HPDE6-E6E7 (cell line): Measurements from ENCODE around the gene ITPR1.
A peak's percentile ranks its signal among the peaks of the same experiment; 100 is the strongest.

Experiments used
- DNase-seq: peaks from one replicate; pipeline ENCODE4 v3.0.0; 2011; ENCODE audit warnings: missing footprints; ENCODE audit errors: extremely low spot score

ITPR1 gene

DNA sequence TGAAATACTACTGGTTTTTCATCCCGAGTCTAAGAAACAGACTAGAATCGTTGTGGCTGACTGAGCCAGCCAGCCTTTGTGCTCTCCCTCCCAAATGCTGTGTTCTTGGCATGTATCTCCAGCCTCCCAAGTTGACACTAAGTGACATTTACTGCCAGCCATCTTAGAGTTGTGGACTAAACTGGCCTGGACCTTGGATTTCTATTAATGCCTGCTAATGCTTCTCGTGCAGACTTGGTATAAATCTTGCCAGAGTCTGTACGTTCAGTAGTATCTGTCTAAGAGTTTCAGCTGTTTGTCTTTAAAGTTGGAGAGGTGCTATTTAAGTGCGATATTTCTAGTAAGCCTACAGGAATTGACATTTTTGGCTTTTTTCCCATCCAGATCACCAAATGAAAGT is 319.4 kb downstream of the ITPR1 start:
- DNase-seq: no peak

DNA sequence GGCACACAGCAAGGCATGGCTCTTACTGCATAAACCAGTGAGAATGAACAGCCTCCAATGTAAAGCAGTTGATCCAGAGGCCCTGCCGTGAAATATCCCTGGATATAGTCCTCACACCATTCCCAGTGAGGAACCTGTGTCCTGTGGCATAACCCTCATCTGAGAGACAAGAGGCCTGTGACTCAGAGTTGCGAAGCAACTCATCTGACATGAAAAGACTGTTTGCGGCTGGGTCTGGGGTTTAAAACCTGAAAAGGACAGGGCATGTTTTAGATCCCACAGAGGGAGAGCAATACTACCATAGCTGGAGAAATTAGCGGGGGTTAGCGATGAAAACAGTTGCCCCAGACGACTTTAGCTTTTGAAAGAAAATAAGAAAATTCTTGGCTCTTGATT is 320.8 kb downstream of the ITPR1 start:
- DNase-seq: no peak

DNA sequence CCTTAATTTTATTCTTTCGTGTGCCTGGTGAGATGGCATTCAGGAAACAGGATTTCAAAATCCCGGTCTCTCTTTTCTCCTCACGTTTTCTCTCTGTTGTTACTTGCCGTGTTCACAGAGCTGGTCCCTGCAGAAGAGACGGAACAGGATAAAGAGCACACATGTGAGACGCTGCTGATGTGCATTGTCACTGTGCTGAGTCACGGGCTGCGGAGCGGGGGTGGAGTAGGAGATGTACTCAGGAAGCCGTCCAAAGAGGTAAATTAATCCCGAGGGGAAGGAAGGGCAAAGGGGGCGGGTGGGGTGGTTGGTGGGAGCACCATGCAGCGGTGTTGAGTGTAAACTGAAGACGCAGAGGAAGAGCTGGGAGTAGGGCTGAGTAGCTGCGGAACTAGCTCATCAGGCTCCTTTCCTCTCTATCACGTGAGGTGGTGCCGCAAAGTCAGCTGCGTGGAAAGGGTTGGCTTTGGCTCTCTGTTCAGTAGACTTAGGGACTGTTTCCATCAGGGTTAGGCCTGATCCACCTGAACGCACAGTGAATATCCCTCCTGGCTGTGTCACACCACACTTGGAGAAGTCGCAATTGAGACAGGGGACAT is 321.3 kb downstream of the ITPR1 start:
- no peak for DNase-seq

DNA sequence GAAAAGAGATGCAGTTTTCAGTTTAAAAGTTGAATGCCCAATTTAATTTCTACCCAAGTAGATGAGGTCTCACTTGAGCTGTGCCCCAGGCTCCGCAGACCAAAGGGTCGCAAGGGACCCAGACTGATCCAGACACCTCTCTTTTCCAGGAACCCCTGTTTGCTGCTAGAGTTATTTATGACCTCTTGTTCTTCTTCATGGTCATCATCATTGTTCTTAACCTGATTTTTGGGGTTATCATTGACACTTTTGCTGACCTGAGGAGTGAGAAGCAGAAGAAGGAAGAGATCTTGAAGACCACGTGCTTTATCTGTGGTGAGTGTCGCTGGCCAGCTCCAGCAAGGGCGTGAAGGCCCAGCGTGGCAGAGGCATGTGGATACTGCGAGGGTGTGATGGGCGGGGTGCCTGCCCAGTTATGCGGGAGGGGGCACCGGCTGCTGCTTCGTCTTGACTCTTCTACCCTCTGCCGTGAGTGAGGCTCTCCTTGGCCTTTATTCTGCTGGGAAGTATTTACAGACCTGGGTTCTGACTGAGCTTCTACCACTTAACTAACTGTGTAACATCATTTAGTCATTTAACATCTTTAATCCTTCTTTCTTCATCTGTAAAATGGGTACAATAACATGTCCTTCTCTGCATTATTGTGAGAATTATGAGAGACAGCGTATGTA is 321.9 kb downstream of the ITPR1 start:
- DNase-seq: no peak

DNA sequence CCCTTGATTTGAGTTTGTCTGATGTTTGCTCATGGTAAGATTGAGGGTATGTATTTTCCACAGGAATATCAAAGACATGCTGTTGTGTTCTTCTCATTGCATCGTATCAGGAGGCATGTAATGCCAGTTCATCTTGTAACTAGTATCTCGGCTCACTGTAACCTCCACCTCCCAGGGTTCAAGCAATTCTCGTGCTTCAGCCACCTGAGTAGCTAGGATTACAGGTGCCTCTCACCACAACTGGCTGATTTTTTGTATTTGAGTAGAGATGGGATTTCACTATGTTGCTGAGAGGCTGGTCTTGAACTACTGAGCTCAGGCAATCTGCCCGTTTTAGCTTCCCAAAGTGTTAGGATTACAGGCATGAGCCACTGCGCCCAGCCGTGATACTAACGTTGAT is 323.2 kb downstream of the ITPR1 start:
- DNase-seq: no peak

DNA sequence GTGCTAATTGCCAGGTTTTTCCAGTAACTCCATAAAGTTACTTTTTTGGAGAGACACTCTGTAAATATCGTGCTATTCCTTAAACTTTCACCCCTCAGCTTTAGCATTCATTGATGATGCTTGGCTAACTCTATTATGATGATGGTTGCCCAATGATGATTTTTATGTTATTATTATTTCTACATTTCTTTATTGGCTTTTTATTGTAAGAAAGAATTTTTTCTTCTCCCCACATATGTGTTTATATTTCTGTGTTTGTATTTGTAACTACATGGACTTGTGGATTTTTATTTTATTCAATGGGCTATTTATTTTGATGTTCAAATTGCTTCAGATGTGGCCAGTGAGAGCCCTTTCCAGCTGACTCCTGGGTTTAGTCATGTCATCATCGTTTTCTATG is 323.6 kb downstream of the ITPR1 start:
- DNase-seq: no peak

DNA sequence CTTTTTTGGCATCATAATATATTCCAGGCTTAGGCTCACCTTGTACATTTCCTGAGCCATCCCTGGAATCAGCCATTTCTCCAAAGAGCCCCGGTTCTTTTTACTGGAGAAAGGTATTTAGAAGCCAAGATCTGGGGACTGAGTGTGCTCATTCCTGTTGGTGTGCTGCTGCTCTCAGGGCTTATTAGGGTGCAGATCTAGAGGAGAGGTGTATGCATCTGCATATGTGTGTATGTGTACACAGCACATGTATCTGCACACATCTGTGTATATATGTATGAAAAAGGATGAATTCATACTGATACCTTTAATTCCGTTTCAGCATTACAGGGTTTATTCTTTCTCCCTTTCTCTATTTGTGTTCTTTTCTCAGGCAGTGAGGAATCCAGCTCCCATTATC is 324.0 kb downstream of the ITPR1 start:
- DNase-seq: no peak

DNA sequence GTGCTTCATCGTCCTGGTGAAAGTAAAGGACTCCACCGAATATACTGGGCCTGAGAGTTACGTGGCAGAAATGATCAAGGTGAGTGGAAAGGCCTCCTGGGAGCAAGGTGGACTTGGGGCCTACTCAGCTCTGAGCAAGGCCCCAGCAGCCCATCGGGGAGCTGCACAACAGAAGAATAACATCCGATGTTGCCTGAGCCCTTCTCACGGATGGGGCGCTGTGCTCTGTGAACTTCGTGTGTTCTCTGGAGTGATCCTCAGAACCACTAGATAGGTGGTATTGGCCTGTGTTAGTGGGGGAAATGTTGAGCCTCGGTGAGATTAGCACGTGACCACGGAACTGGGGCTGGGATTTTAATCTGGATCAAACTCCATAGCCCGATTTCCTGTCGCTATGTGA is 325.0 kb downstream of the ITPR1 start:
- DNase-seq: no peak

DNA sequence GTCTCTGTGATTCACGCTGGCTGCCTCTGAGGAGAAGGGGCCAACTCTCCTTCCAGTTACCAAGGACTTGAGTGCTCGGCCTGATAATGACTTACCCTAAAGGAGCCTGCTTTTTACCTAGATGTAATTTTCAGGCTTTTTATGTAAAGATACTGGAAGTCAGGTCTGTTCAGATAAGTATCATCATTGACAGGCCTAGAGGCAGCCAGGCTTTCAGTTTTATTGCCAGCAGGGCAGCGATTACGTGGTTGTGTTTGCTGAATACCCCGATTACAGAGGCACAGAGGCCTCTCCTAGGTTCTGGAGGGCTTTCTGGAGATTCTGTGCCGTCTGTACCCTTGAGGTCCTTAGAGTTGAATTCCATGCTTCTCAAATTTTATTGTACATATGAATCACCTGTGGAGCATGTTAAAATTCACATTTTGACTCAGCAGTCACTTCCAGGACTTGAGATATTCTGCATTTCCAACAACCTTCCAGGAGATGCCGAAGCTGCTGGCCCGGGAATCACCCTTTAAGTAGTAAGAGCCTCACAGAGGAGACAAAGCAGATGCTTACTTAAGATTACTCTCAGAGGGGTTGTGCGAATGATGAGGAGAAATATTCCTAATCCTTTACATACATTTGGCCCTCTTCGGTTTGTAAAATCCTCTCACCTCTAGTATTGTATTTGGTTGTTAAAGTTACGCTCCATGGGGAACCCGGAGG is 326.0 kb downstream of the ITPR1 start:
- DNase-seq: no peak

DNA sequence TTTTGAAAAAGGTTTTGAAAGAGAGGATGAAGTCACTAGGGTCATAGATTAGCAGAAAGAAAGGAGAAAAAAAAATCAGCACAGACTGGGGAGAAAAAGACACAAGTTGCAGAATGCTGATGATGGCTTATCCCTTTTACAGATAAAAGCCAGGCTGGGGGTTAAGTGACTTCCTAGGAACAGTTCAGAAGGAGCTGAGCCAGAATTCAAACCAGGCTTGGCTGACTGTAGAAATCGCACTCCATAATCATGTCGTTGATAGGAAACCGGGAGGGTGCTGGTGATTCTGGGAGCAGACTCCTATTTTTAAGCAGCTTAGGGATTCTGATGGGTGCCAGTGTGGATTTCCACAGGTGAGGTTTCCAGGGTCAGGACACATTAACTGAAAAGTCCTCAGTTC is 326.6 kb downstream of the ITPR1 start:
- no peak for DNase-seq

DNA sequence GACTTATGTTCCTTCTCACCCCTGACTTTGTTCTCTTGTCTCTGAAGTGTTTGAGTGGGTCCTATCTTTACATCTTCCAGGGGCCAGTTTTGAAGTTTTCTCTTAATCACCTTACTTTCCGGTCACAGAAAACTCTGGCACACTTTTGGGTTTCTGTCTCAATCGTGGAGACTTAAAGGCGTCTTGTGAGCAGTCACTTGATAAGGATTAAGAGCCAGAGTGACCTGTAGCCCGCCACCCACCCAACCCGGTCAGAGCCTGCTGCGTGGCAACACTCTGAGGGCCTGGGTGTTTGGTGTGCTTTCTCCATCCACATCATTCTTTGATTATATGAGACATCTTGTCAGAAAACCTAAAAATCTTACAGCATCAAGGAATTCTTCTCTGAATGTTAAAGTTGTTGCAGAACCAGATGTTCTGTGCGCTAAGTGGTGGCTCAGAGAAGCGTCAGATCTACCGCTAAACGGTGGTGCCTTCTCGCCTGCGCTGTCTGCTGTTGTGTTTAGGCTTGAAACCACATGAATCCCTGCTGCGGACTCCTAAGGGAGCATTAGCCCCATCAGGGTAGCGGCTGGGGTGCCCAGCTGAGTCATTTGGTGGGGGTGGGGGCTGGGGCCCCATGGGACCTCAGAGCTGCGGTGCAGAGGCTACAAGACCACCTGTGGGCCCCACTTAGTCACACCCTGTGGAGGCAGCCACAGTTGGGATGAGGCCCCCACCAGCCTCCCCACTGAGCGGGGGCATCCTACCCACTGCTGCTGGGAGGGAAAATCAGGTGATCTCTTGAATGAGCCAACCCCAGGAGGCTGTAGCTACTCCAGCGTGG is 327.4 kb downstream of the ITPR1 start:
- no peak for DNase-seq

DNA sequence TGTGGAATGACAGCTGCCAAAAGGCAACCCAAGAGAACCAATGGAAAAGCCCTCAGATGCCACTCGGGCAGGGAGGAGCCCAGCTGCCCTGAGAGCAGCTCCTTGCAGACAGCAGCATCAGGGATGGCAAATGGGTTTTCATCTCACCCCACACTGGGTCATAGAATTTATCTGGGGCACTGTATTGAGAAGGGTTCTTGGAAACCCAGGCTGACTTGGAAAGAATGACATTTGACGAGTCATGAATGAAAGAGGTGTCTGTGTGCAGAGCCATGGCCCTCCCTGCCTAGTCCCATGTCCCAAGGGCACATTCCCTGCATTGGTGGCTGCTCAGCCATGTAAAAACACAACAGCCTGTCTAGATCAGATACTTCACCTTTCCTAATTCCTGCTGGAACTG is 328.2 kb downstream of the ITPR1 start:
- DNase-seq: no peak

DNA sequence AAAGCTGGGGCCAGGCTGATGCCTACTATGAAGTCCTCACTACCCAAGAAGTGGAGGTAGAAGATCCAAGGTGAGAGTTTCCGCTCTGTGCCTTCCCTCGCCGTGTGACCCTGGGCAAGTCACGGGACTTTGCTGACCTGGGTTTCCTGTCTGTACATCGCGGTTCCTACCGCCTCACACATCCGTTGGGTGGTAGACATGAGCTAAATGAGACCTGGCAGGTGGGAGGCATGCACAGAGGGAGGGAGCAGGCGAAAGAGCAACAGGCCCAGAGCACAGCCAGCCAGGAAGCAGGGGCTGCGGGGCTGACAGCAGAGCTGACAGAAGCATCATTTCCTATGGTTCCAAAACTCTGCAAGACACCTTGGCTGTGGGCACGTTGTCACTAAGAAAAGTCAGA is 328.8 kb downstream of the ITPR1 start:
- no peak for DNase-seq

DNA sequence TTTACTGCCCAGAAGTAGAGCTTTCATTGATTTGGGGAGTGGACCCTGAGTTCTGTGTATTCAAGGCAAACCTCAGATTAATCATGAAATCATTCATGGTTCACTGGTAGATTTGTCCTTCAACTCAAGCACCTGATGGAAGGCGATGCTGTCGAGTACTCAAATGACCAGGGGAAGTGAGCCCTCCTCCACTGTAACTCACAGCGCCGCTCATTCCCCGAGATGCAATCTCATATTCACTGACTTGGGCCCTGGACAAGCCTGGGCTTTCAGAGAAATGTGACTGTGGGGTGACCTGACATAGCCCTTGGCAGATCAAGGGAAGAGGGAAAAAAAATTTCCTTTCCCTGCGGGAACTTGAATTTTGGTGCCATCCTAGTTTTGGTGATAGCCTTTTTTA is 329.4 kb downstream of the ITPR1 start:
- DNase-seq: no peak

DNA sequence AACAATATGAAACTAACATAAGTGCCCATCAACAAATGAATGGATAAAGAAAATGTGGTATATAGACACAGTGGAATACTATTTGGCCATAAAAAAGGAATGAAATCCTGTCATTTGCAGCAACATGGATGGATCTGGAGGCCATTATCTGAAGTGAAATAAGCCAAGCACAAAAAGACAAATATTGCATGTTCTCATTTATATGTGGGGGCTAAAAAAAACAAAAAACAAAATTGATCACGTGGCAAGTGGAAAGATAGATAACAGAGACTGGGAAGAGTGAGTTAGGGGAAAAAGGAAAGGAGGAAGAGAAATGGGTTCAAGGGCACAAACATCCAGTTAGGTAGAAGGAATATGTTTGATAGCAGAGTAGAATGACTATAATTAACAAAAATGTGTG is 330.2 kb downstream of the ITPR1 start:
- no peak for DNase-seq

DNA sequence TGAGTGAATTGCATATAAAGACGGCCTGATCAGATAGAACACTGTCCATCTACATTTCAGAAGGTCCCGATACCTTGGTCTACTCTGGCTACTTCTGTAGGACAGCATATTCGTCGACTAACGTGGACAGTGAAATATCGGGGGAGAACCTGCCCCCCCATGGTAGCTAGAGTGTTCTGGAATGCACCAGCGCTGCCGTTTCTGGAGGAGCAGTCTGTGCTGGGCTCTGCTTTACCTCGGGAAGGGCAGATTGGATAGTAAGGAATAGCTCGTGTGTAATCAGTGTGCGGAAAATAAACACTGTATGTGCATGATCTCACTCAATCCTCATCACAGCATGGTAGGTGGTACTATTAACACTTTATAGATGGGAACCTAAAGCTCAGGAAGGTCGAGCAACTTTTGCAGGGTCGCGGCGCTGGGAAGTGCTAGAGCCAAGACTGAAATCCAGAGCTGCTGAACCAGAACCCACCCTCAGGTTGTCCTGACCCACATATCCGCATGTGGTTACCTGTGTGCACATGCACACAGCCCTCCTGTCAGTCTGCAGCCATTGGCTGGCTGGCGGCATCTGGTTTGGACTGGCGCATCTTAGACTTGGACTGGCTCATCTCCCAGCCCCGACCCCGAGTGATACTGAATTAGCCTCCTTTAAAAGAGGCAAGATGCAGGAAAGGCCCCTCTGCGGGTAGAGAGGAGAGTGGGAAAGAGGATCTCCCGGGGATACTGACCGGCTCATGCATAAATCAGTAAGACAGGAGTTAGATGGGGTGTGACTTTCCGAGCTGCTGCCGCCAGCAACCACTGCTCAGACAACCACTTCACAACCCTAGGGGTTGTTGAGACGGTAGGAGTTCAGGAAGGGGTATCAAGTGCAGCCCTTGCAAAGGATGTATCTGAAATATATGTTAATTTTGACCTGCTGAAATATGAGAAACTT is 331.1 kb downstream of the ITPR1 start:
- DNase-seq: no peak

DNA sequence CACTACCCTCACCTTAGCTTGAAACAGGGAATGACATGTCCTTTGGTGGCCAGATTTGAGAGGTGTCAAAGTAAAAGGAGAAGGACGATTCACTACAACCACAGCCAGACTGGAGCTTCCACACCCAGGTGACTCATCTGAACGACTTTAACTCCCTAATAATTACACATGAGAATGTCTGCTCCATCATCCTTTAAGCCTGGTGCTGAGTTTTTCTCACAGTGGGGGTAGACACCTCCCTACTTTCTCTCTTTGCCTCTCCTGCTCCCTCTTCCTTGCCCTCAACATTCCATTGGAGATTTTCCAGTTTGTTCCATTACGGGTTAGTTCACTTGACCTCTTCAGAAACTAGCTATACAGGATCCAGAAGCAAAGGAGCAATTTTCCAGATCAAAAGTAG is 331.8 kb downstream of the ITPR1 start:
- DNase-seq: peak; percentile 45

DNA sequence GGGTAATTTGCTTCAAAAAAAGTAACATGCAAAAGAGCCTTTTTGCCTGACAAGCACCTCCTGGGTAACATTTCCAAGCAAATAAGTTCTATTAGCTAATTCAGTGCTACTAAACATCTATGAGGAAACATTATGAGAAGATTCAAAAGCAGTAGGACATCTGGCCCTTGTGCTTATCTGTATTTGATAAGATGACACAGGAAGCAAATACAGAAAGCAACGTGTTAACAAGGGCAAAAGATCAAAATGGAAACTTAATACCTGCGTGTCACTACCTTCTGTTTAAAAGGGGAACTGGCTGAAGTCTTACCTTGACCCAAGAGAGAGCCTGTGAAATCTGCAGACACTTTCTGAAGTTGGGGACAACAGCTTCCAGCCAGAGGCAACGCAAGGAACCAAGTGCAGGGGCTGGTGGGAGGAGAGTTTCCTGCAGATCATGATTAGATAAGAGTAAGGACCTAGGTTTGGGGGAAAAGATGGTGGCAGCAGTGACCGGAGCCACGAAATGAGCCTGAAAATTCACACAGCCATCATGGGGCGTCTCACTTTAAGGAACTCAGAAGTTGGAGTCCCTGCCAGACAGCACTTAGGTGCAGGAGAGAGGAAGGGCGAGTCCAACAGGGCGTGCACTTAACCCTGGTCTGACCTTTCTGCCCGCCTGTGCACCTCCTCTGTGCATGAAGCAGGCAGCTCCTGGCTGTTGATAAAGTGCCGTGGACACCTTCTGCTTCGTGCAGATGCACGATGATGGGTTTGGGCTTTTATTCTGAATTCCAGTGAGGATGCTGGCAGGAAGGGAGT is 332.5 kb downstream of the ITPR1 start:
- DNase-seq: no peak

DNA sequence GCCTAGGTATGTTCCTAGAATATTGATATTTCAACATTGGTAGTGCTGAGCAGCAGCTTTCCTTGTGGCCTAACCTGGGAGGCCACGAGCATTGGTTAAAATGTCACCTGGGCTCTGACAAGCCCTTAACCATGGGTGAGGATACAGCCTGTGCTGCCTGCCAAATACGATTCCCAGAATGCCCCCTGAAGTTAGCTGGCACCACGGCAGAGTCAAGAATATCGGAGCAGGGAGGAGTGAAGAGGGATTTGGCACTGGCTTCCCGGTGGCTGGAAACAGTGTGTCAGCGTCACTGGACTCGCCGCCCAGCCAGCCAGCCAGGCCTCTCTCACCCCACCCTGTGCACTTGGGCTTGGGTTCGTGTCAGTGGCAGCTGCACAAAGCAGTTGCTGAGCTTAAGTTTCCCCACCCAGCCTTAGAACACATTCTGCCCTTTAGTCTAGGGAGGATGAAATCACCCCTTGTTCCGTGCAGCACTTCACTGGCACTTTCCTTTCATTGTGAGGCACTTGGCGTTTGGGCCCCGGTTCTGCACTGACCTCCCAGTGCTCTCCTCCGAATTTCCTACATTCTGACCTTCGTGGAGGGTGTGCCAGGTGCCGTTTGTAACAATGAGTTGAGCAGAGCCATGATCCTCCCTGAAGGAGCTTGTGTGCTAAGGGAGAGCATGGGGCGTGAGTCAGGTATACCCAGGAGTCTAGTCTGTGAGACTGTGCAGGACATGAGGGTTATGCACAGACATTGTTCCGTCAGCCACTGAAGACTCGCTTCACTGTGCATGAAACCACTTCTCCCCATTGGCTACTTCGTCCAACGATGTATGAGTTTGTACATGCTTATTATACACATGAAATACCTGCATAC is 333.3 kb downstream of the ITPR1 start:
- DNase-seq: no peak

DNA sequence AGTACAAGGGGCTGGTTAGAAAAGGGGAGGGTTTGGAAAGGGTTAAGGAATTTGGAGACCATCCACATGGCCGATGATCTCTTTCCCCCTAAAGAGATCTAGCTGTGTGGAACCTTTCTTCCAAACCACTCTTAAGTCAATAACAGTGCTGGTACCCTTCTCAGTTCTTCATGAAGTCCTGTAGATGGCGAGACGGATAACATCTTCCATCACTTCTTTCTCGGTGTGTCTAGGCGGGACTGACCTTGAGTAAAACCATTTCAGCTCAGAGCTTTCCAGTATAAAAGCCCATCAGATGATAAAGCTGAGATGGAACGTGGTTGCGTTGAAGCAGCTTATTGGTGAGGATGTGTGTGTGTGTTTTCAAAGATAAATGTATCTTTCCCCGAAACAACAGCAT is 334.6 kb downstream of the ITPR1 start:
- DNase-seq: no peak
